ENCODE data around the gene UCK2. TPM values are rescaled to one million over a fixed set of nuclear protein-coding genes. Genes with fewer than 3 reads are reported as not detected.
A peak's percentile ranks its signal among the peaks of the same experiment; 100 is the strongest.

Gene UCK2
- total and polyA plus RNA-seq, 2 donors (not counting 1 experiment from before 2014, with no cell fraction given) = 8.9 to 11.5 TPM

DNA sequence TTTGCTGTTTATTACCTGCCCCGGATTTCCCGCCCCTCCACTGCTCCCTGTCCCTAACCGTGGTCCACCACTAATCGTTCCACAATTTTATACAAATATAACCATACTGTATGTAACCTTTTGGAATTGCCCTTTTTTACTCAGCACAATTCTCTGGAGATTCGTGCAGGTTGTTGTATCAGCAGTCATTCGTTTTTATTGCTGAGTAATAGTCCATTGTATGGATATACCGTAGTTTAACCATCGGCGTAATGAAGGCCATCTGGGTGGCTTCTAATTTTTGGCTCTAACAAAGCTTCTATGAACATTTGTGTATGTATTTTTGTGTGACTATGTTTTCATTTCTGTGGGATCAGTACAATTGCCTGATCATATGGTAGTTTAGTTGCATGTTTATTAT is 50.0 kb downstream of the UCK2 start:
- intact Hi-C loops (cut with micrococcal nuclease) = loop anchor here (5.0 kb wide), 1 partner anchor 50 kb away; the partner anchor contains the start of gene UCK2
- Mint-ChIP-seq H3K9me3 (ENCODE audit: insufficient read depth) (peaks cover 5% of the 10 kb centered on the region), H3K4me1 (peaks cover 36% of the 10 kb centered on the region), H3K27ac (no peak overlapping the region), H3K27me3 (no peaks in the 10 kb centered on the region), H3K4me3 (no peak overlapping the region)
- H3K4me2 ChIP-seq (replicated peaks; ENCODE audit: low read depth, low read length, poor library complexity, severe bottlenecking) = no peak overlapping the region
- H3K9me3 ChIP-seq (ENCODE audit: control extremely low read depth in 1 of 3, control insufficient read depth in 2 of 3, insufficient read depth in 1 of 3, low read length in 2 of 3) = peaks cover 3 to 8% (median 3%) of the 10 kb centered on the region in 3 donors
- CTCF ChIA-PET = no interaction called here
- no peak for TF ChIP-seq EZH2 (IDR thresholded peaks at IDR 0.05; ENCODE audit: borderline replicate concordance, insufficient read depth, low read depth, low read length, poor library complexity, severe bottlenecking)
- peaks cover 0 to 1% of the 10 kb centered on the region in 2 experiments for H3K36me3 ChIP-seq (replicated peaks in 1 of 2; ENCODE audit: control extremely low read depth in 1 of 2, control insufficient read depth in 1 of 2, extremely low read depth in 1 of 2, insufficient read depth in 2 of 2, low read length in 1 of 2)
- DNase-seq (no peak), ATAC-seq (ENCODE audit: low read depth) (no peak)
- H3K27ac ChIP-seq (ENCODE audit: low read length in 2 of 2) = no peak overlapping the region
- no peaks in the 10 kb centered on the region for H4K20me1 ChIP-seq (ENCODE audit: control insufficient read depth, insufficient read depth, low read length, poor library complexity, severe bottlenecking)
- POLR2A ChIA-PET = no interaction called here
- H3K9ac ChIP-seq (ENCODE audit: low read length) = no peak overlapping the region
- no peak overlapping the region for H2AFZ ChIP-seq (ENCODE audit: insufficient read depth, low read depth, low read length, poor library complexity, severe bottlenecking)
- no peaks in the 10 kb centered on the region for H3K27me3 ChIP-seq (replicated peaks in 1 of 4; ENCODE audit: control extremely low read depth in 1 of 4, control insufficient read depth in 3 of 4, insufficient read depth in 4 of 4, low read length in 3 of 4)
- H3K4me3 ChIP-seq (ENCODE audit: control extremely low read depth in 1 of 5, extremely low read depth in 1 of 5, insufficient read depth in 1 of 5, low read depth in 2 of 5, low read length in 4 of 5) = no peak overlapping the region
- 100% methylated on average over 7 of the region's 9 CpGs for WGBS (ENCODE audit: insufficient coverage)
- peaks cover 5% of the 10 kb centered on the region for H3K79me2 ChIP-seq (ENCODE audit: control insufficient read depth, insufficient read depth, low read length)
- H3K4me1 ChIP-seq (ENCODE audit: control insufficient read depth in 2 of 2, insufficient read depth in 2 of 2, low read length in 2 of 2) = peaks cover 14 to 20% of the 10 kb centered on the region in 2 donors

DNA sequence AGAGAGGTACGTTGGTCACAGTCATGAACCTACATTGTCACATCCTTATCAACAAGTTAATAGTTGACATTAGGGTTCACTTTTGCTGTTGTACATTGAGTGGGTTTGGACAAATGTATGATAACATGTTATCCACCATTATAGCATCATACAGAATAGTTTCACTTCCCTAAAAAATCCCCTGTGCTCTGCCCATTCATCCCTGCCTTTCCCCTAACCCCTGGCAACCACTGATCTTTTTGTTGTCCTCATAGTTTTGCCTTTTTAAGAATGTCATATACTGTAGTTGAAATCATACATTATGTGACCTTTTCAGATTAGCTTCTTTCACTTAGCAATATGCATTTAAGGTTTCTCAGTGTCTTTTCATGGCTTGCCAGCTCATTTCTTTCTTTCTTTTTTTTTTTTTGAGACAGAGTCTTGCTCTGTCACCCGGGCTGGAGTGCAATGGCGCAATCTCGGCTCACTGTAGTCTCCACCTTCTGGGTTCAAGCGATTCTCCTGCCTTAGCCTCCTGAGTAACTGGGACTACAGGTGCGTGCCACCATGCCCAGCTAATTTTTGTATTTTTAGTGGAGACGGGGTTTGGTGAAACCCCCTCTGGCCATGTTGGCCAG is 50.6 kb downstream of the UCK2 start:
- no peaks in the 10 kb centered on the region for H3K27me3 Mint-ChIP-seq

More for the DNA sequence above, 50.6 kb downstream of the UCK2 start:
- no peak for TF ChIP-seq EZH2 (IDR thresholded peaks at IDR 0.05; ENCODE audit: borderline replicate concordance, insufficient read depth, low read depth, low read length, poor library complexity, severe bottlenecking)
- TF ChIP-seq, protein P1, sequence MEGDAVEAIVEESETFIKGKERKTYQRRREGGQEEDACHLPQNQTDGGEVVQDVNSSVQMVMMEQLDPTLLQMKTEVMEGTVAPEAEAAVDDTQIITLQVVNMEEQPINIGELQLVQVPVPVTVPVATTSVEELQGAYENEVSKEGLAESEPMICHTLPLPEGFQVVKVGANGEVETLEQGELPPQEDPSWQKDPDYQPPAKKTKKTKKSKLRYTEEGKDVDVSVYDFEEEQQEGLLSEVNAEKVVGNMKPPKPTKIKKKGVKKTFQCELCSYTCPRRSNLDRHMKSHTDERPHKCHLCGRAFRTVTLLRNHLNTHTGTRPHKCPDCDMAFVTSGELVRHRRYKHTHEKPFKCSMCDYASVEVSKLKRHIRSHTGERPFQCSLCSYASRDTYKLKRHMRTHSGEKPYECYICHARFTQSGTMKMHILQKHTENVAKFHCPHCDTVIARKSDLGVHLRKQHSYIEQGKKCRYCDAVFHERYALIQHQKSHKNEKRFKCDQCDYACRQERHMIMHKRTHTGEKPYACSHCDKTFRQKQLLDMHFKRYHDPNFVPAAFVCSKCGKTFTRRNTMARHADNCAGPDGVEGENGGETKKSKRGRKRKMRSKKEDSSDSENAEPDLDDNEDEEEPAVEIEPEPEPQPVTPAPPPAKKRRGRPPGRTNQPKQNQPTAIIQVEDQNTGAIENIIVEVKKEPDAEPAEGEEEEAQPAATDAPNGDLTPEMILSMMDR (IDR thresholded peaks at IDR 0.05) = no peak
- no peak overlapping the region for H2AFZ ChIP-seq (ENCODE audit: insufficient read depth, low read depth, low read length, poor library complexity, severe bottlenecking)
- POLR2A ChIA-PET = no interaction called here
- DNase-seq (peak; percentile 56), ATAC-seq (ENCODE audit: low read depth) (peak; percentile 65)
- CTCF ChIA-PET = no interaction called here
- Mint-ChIP-seq H3K4me3 (no peak overlapping the region), H3K9me3 (ENCODE audit: insufficient read depth) (peaks cover 5% of the 10 kb centered on the region), H3K27ac (peak overlapping the region; percentile 4), H3K4me1 (peaks cover 36% of the 10 kb centered on the region)
- no peak overlapping the region for H3K4me2 ChIP-seq (replicated peaks; ENCODE audit: low read depth, low read length, poor library complexity, severe bottlenecking)
- 88% methylated on average over 6 of the region's 7 CpGs for WGBS (ENCODE audit: insufficient coverage)
- no peak overlapping the region for H3K4me3 ChIP-seq (ENCODE audit: control extremely low read depth in 1 of 5, extremely low read depth in 1 of 5, insufficient read depth in 1 of 5, low read depth in 2 of 5, low read length in 4 of 5)
- H4K20me1 ChIP-seq (ENCODE audit: control insufficient read depth, insufficient read depth, low read length, poor library complexity, severe bottlenecking) = no peaks in the 10 kb centered on the region
- no peak overlapping the region for H3K9ac ChIP-seq (ENCODE audit: low read length)
- H3K27me3 ChIP-seq (replicated peaks in 1 of 4; ENCODE audit: control extremely low read depth in 1 of 4, control insufficient read depth in 3 of 4, insufficient read depth in 4 of 4, low read length in 3 of 4) = no peaks in the 10 kb centered on the region
- H3K4me1 ChIP-seq (ENCODE audit: control insufficient read depth in 2 of 2, insufficient read depth in 2 of 2, low read length in 2 of 2) = peaks cover 14 to 20% of the 10 kb centered on the region in 2 donors
- H3K27ac ChIP-seq (ENCODE audit: low read length in 2 of 2) = no peak overlapping the region
- peaks cover 0 to 1% of the 10 kb centered on the region in 2 experiments for H3K36me3 ChIP-seq (replicated peaks in 1 of 2; ENCODE audit: control extremely low read depth in 1 of 2, control insufficient read depth in 1 of 2, extremely low read depth in 1 of 2, insufficient read depth in 2 of 2, low read length in 1 of 2)
- intact Hi-C loops (cut with micrococcal nuclease) = loop anchor here (5.0 kb wide), 1 partner anchor 51 kb away; the partner anchor contains the start of gene UCK2
- peaks cover 5% of the 10 kb centered on the region for H3K79me2 ChIP-seq (ENCODE audit: control insufficient read depth, insufficient read depth, low read length)
- H3K9me3 ChIP-seq (ENCODE audit: control extremely low read depth in 1 of 3, control insufficient read depth in 2 of 3, insufficient read depth in 1 of 3, low read length in 2 of 3) = peaks cover 3 to 8% (median 3%) of the 10 kb centered on the region in 3 donors

Measured in B cell (primary cell).